Lower leg skin (tissue), 4 donors: ENCODE data around the gene OR6B3. TPM values are rescaled to one million over a fixed set of nuclear protein-coding genes. Genes with fewer than 3 reads are reported as not detected.

Experiments
- DNase-seq, 2 donors: peaks; one replicate each; pipeline ENCODE4 v3.0.0-alpha.2; 2019; ENCODE audit warnings: low spot score in 2 of 2
- H3K4me3 ChIP-seq: fragments of 200-600 bp; sonication (generic); 2 replicates; pipeline ENCODE4 v1.5.1; 2017; ENCODE audit warnings: mild to moderate bottlenecking, low read depth; ENCODE audit not compliant: poor library complexity, severe bottlenecking
- CTCF ChIP-seq, 3 donors: fragments of 450-650 bp; IDR thresholded peaks; one replicate each; pipeline ENCODE4 v1.5.1; 2016; ENCODE audit warnings: antibody characterized with exemption in 3 of 3, mild to moderate bottlenecking in 3 of 3, moderate library complexity in 2 of 3
- POLR2A ChIP-seq, 2 donors: fragments of 450-650 bp; IDR thresholded peaks; one replicate each; pipeline ENCODE4 v1.6.1; 2016 to 2017; ENCODE audit warnings: antibody characterized with exemption in 2 of 2, mild to moderate bottlenecking in 1 of 2, moderate library complexity in 1 of 2
- WGBS, 2 donors: methylation state at CpG; one replicate each; pipeline ENCODE4 v1.1.5; 2018; 5-methylcytosine and 5-hydroxymethylcytosine counted together
- intact Hi-C: fragments of 100-400 bp; cut with DNase I; formaldehyde crosslinking; loops from one replicate; pipeline ENCODE4 v1.15.0; 2023; ENCODE audit warnings: low total_unique reads
- total RNA-seq, 4 donors: library from RNA; depleted of rRNA; stranded (reverse); fragments of >200 nt; gene quantifications; one replicate each; pipeline ENCODE4 v1.1.0, GENCODE V29; 2016

Gene OR6B3
- total RNA-seq, 4 donors from 2014 or later, result 0.44 TPM; not detected in 3

- no peak overlapping the region for H3K4me3 ChIP-seq
- intact Hi-C loops, result no loop called here
- WGBS, 2 donors, result 72 to 74% methylated on average over 5 of the region's 5 CpGs
- DNase-seq, result no peak
- TF ChIP-seq POLR2A (IDR thresholded peaks at IDR 0.05), result no peak
- no peak for TF ChIP-seq CTCF (IDR thresholded peaks at IDR 0.05)
These were observed 13.2 kb upstream of the OR6B3 start for GRCh38 chr2:240066489-240066888.

- TF ChIP-seq POLR2A (IDR thresholded peaks at IDR 0.05) (no peak), CTCF (IDR thresholded peaks at IDR 0.05) (no peak)
- DNase-seq, result no peak
- WGBS, 2 donors, result 90 to 92% methylated on average over 4 of the region's 4 CpGs
- intact Hi-C loops, result no loop called here
- H3K4me3 ChIP-seq, result no peak overlapping the region
These were observed 11.6 kb upstream of the OR6B3 start for GRCh38 chr2:240064898-240065297.

- H3K4me3 ChIP-seq, result no peak overlapping the region
- 40 to 44% methylated on average over 4 of the region's 4 CpGs for WGBS, 2 donors
- peak in 1 of 2 donors; percentile 42 for DNase-seq
- intact Hi-C loops, result no loop called here
- TF ChIP-seq CTCF (IDR thresholded peaks at IDR 0.05) (no peak), POLR2A (IDR thresholded peaks at IDR 0.05) (no peak)
These were observed 7.8 kb upstream of the OR6B3 start for GRCh38 chr2:240060977-240061591.

GRCh38 chr2:240056678-240057077 lies 3.4 kb upstream of the OR6B3 start:
- TF ChIP-seq POLR2A (IDR thresholded peaks at IDR 0.05) (no peak), CTCF (IDR thresholded peaks at IDR 0.05) (no peak)
- DNase-seq, result no peak
- intact Hi-C loops, result loop anchor here (5.0 kb wide), 1 partner anchor 86 kb away; the partner anchor contains the start of gene OTOS
- H3K4me3 ChIP-seq, result no peak overlapping the region
- 68 to 78% methylated on average over 11 of the region's 11 CpGs for WGBS, 2 donors

GRCh38 chr2:240055177-240055917 lies 2.0 kb upstream of the OR6B3 start:
- WGBS, 2 donors, result 53 to 58% methylated on average over 13 of the region's 13 CpGs
- no peak for TF ChIP-seq CTCF (IDR thresholded peaks at IDR 0.05)
- intact Hi-C loops, result loop anchor here (5.0 kb wide), 1 partner anchor 87 kb away; the partner anchor contains the start of gene OTOS
- peak in 1 of 2 donors; percentile 50 for DNase-seq
- no peak overlapping the region for H3K4me3 ChIP-seq
